OCI-LY3 (cell line): ENCODE results near the gene DOCK1.

Experiments
- H2AFZ ChIP-seq: fragments of 200-600, 300-600 bp; shearing (Covaris generic); 2 replicates; pipeline ENCODE4 v1.6.0; 2014; ENCODE audit warnings: antibody characterized with exemption, low read depth, low read length
- H3K27ac ChIP-seq: fragments of 200-600, 300-600 bp; sonication (generic); 2 replicates; pipeline ENCODE4 v1.5.1; 2014; ENCODE audit warnings: mild to moderate bottlenecking, low read length, moderate library complexity, mixed read lengths
- H3K27me3 ChIP-seq: fragments of 200-600, 300-600 bp; sonication (generic); 2 replicates; pipeline ENCODE4 v1.6.1; 2014; ENCODE audit warnings: low read depth, low read length, mixed read lengths
- H3K36me3 ChIP-seq: fragments of 200-600, 300-600 bp; sonication (generic); replicated peaks from 2 replicates; pipeline ENCODE3; 2014; ENCODE audit warnings: low read depth, low read length, mixed read lengths
- H3K4me1 ChIP-seq: fragments of 300-600, 200-600 bp; sonication (generic); 2 replicates; pipeline ENCODE4 v1.6.1; 2014; ENCODE audit warnings: low read length, mixed read lengths
- H3K4me2 ChIP-seq: fragments of 200-600, 300-600 bp; sonication (generic); 2 replicates; pipeline ENCODE4 v1.6.1; 2014; ENCODE audit warnings: low read length, mixed read lengths
- H3K4me3 ChIP-seq: fragments of 300-600, 200-600 bp; sonication (generic); 2 replicates; pipeline ENCODE4 v1.5.1; 2014; ENCODE audit warnings: antibody characterized with exemption, mild to moderate bottlenecking, low read length, moderate library complexity
- H3K79me2 ChIP-seq: fragments of 300-600, 200-600 bp; shearing (Covaris generic); 2 replicates; pipeline ENCODE4 v1.6.1; 2014; ENCODE audit warnings: mild to moderate bottlenecking, low read length, mixed read lengths
- H3K9ac ChIP-seq: fragments of 300-600, 200-600 bp; shearing (Covaris generic); 2 replicates; pipeline ENCODE4 v1.6.0; 2014; ENCODE audit warnings: mild to moderate bottlenecking, low read length, moderate library complexity
- H3K9me3 ChIP-seq: fragments of 200-600, 300-600 bp; shearing (Covaris generic); 2 replicates; pipeline ENCODE4 v1.6.1; 2014; ENCODE audit warnings: low read length, mixed read lengths; ENCODE audit not compliant: insufficient read depth
- H4K20me1 ChIP-seq: fragments of 200-600, 300-600 bp; sonication (generic); 2 replicates; pipeline ENCODE4 v1.6.1; 2016; ENCODE audit warnings: low read length, mixed read lengths; ENCODE audit not compliant: insufficient read depth
- EZH2phosphoT487 ChIP-seq: fragments of 200-600 bp; shearing (Covaris generic); IDR thresholded peaks from 2 replicates; pipeline ENCODE4 v1.6.1; 2018; ENCODE audit warnings: antibody characterized with exemption, mixed run types, low read depth
- TF ChIP-seq, protein P1 (sequence below): fragments of 200-600, 300-600 bp; sonication (generic); IDR thresholded peaks from 2 replicates; pipeline ENCODE4 v1.5.1; 2014; ENCODE audit warnings: antibody characterized with exemption, low read length, low read depth

Gene DOCK1

DNA sequence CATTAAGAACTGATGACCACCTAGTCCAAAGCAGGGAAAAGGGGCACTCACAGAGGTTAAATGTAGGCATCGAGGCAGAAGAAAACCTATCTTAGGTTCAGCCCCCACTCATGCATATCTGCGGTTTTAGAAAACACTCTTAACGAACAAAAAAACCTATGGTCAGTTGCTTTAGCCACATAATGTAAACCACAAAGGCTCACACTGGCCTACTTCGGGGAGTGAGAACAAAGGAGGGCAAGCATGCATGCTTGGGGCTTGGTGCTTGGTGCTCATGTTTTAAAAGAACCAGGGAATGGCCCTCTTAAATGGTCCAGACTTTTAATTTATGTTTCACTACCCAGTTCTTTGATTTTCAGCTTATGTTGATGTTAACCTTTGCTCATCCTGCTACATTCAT lies 276.9 kb downstream of the DOCK1 start:
- Histone ChIP-seq H3K4me1 (no peaks in the 10 kb centered on the region), H3K4me2 (no peak overlapping the region), H3K27ac (no peak overlapping the region), H3K9ac (no peak overlapping the region), H3K27me3 (no peaks in the 10 kb centered on the region), H3K36me3 (no peaks in the 10 kb centered on the region), H3K9me3 (no peaks in the 10 kb centered on the region), H4K20me1 (no peaks in the 10 kb centered on the region), H3K79me2 (no peaks in the 10 kb centered on the region), H3K4me3 (no peak overlapping the region), H2AFZ (no peak overlapping the region)
- TF ChIP-seq EZH2phosphoT487, result no peak
- TF ChIP-seq, protein P1, sequence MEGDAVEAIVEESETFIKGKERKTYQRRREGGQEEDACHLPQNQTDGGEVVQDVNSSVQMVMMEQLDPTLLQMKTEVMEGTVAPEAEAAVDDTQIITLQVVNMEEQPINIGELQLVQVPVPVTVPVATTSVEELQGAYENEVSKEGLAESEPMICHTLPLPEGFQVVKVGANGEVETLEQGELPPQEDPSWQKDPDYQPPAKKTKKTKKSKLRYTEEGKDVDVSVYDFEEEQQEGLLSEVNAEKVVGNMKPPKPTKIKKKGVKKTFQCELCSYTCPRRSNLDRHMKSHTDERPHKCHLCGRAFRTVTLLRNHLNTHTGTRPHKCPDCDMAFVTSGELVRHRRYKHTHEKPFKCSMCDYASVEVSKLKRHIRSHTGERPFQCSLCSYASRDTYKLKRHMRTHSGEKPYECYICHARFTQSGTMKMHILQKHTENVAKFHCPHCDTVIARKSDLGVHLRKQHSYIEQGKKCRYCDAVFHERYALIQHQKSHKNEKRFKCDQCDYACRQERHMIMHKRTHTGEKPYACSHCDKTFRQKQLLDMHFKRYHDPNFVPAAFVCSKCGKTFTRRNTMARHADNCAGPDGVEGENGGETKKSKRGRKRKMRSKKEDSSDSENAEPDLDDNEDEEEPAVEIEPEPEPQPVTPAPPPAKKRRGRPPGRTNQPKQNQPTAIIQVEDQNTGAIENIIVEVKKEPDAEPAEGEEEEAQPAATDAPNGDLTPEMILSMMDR, result no peak

- Histone ChIP-seq H3K36me3 (no peaks in the 10 kb centered on the region), H3K9me3 (no peaks in the 10 kb centered on the region), H3K4me3 (no peak overlapping the region), H3K27me3 (no peaks in the 10 kb centered on the region), H3K4me2 (no peak overlapping the region), H3K4me1 (no peaks in the 10 kb centered on the region), H3K79me2 (no peaks in the 10 kb centered on the region), H2AFZ (no peak overlapping the region), H3K27ac (no peak overlapping the region), H4K20me1 (no peaks in the 10 kb centered on the region), H3K9ac (no peak overlapping the region)
- no peak for TF ChIP-seq EZH2phosphoT487
- TF ChIP-seq, protein P1, result no peak
These were observed 279.4 kb downstream of the DOCK1 start for GRCh38 chr10:127184582-127184981.

DNA sequence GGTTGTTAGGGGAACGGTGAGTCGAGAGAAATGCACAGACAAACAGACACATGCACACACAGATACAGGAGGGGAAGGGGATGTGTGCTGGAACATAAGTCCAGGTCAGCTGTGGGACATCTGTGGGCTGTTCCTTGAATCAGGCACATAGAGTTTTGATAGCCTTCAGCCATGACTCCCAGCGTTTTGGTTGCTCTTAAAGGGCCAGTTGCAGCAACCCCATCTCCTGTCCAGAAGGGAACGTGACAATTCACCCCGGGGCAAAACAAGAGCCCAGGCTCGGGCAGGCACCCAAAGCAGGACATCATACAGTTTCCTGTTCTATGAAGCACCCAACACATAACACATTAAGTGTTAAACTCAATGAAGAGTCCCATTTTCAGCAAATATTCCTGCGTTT lies 281.6 kb downstream of the DOCK1 start:
- Histone ChIP-seq H3K27ac (no peak overlapping the region), H3K9me3 (no peaks in the 10 kb centered on the region), H3K4me3 (no peak overlapping the region), H4K20me1 (no peaks in the 10 kb centered on the region), H3K9ac (no peak overlapping the region), H3K79me2 (no peaks in the 10 kb centered on the region), H3K4me1 (no peaks in the 10 kb centered on the region), H2AFZ (no peak overlapping the region), H3K27me3 (no peaks in the 10 kb centered on the region), H3K36me3 (no peaks in the 10 kb centered on the region), H3K4me2 (no peak overlapping the region)
- TF ChIP-seq EZH2phosphoT487, result no peak
- TF ChIP-seq, protein P1, result no peak

DNA sequence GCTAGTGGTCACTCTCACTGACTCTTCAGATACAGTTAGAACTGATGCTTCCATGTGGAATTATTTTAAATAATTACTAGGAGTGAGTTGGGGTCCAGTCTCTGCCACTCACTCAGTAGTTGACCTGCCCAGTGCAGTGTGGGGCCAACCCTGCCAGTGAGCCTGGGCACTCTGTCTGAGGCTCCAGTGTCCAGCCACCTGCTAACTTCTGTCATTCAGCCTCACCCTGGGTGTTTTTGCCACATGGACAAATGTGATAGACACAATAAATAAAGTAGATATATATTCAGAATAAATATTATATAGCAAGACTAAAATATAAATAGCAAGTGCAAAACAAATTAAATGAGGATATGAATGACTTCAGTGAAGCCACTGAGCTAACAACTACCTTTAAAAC lies 284.0 kb downstream of the DOCK1 start:
- H3K9ac ChIP-seq, result no peak overlapping the region
- H3K4me1 ChIP-seq, result no peaks in the 10 kb centered on the region
- H3K4me3 ChIP-seq, result no peak overlapping the region
- H3K36me3 ChIP-seq, result no peaks in the 10 kb centered on the region
- no peak overlapping the region for H2AFZ ChIP-seq
- no peaks in the 10 kb centered on the region for H3K9me3 ChIP-seq
- H3K79me2 ChIP-seq, result no peaks in the 10 kb centered on the region
- H3K4me2 ChIP-seq, result no peak overlapping the region
- H3K27ac ChIP-seq, result no peak overlapping the region
- no peak for TF ChIP-seq EZH2phosphoT487
- TF ChIP-seq, protein P1, result no peak
- H4K20me1 ChIP-seq, result no peaks in the 10 kb centered on the region
- no peaks in the 10 kb centered on the region for H3K27me3 ChIP-seq
